ENCODE measurements around the gene NFASC.

GRCh38 chr1:205013683-205014367 lies 143.2 kb downstream of the NFASC start:
- TF ChIP-seq, protein P1, sequence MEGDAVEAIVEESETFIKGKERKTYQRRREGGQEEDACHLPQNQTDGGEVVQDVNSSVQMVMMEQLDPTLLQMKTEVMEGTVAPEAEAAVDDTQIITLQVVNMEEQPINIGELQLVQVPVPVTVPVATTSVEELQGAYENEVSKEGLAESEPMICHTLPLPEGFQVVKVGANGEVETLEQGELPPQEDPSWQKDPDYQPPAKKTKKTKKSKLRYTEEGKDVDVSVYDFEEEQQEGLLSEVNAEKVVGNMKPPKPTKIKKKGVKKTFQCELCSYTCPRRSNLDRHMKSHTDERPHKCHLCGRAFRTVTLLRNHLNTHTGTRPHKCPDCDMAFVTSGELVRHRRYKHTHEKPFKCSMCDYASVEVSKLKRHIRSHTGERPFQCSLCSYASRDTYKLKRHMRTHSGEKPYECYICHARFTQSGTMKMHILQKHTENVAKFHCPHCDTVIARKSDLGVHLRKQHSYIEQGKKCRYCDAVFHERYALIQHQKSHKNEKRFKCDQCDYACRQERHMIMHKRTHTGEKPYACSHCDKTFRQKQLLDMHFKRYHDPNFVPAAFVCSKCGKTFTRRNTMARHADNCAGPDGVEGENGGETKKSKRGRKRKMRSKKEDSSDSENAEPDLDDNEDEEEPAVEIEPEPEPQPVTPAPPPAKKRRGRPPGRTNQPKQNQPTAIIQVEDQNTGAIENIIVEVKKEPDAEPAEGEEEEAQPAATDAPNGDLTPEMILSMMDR (IDR thresholded peaks at IDR 0.05; ENCODE audit: insufficient read depth, low read depth, low read length): no peak
- no peak for TF ChIP-seq EZH2 (IDR thresholded peaks at IDR 0.05; ENCODE audit: insufficient read depth, low read length)

Data from astrocyte (in vitro differentiated cells and primary cell).